IPS-11a (cell line): ENCODE measurements around the gene HSDL2.

ENCODE experiments used
- H3K4me3 ChIP-seq: one replicate; pipeline ENCODE4 v1.5.1; 2013; ENCODE audit warnings: low read depth, low read length, control low read depth

HSDL2 gene

DNA sequence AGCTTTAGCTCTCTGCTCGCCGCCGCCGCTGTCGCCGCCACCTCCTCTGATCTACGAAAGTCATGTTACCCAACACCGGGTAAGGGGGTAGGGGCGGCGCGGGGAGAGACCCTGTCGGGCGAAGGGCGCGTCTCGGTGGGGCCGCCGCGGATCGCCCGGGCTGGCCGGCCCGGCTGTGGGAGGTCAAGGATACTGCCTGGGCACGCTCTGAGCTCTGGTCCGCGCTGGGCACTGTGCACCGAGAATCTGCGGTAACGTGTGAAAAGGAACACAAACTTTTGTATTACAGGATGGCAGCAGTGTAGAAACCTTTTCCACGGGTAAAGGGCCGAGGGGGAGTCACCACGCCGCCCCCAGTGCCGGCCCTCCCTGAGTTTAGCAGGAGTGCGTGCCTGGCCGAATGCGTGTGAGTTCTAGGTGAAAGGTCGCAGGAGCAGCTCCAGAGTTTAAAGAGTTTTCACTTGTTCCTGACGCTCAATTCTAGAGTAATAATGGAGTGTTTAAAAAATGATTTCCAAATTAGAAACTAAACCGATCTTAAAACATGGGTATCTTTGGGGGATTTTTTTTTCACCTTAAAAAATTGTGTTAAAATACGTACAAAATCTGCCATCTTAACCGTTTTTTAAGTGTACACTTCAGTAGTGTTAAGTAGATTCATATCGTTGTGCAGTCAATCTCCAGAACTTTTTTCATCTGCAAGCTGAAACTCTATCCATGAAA, at the start of gene HSDL2:
Gene HSDL2, plus strand, starts transcription at position 7 of the 723 bp plus-strand sequence. Its CDS starts 56 bp downstream, at position 63.
- H3K4me3 ChIP-seq: peak within 1 kb of the TSS; percentile 87

DNA sequence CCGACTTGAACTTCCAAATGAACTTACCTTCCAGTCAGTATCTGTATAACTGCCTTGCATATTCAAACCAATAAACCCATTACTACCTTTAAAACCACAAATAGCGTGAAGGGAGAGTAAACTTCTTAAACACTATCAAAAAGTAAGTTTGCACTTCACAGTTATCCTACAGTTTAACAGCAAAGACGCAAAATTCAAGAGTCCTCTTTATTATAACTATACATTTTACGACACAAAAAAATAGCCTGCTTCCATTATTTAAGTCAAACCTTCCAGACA, 48.3 kb upstream of the HSDL2 start:
- H3K4me3 ChIP-seq: peak overlapping the region; percentile 82

DNA sequence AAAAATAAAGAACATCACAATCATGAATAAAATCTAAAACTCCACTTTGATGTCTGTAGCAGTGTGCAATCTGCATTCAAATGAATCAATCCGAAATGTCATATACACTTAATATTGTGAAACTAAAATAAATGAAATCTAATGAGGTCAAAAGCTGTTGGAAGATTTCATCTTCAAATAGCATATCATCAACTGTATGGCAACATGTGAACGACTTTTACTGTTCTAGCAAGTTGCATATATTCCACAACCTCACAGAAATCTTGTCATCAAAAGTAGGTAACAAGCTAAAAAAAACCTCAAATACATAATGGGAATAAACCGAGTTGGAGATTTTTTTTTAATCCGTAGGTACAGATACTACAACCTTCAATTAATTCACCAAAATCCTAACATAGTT, 47.7 kb upstream of the HSDL2 start:
- H3K4me3 ChIP-seq: peak overlapping the region; percentile 82

DNA sequence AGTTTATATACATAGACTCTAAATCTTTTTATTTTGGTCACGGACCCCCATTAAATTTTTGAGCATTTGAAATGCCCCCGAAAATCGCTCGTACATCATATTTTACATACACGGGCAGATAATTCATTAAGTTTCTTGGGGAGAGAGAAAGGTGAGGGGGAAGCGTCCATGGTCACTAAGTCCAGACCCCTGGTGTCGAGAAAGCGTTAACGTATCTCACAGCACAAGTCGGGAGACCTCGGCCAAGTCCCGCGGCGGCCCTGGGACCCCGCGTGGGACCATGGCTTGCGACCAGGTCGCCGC, 47.3 kb upstream of the HSDL2 start:
- H3K4me3 ChIP-seq: peak overlapping the region; percentile 82

DNA sequence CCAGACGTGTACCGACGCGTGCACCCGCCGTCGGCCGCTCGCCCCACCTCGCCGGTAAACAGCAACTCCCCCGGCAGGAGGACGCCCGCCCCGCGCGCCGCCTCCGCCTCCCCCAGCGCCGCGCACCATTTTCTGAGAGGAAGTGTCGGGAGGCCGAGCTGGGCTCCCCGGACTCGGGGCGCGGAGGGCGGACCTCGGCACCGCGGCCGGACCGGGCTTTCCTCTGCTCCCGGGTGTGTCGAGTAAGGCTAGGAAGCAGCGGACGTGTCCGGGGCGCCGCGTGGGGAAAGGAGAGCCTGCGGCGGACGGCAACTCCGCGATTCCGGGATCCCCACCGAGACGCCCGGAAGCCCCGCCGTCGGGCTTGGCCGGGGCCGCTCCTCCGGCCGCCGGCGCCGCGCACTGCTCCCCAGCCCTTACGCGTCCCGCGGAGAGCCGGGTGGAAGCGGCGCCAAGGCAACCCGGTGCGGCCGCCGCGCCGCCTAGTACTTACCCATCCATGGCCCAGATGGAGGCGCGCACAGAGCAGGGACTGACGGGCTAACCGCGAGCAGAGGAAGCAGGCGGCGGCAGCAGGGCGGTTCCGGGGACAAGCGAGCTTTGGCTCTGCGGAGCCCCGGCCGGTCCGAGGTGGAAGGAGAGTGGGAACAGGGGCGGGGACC, 46.8 kb upstream of the HSDL2 start, which contains the start of gene PTBP3:
Gene PTBP3, minus strand, starts transcription at position 643 of the 662 bp plus-strand sequence. CDS start 35,754 bp downstream, outside the sequence.
- peak within 1 kb of the TSS; percentile 82 for H3K4me3 ChIP-seq

DNA sequence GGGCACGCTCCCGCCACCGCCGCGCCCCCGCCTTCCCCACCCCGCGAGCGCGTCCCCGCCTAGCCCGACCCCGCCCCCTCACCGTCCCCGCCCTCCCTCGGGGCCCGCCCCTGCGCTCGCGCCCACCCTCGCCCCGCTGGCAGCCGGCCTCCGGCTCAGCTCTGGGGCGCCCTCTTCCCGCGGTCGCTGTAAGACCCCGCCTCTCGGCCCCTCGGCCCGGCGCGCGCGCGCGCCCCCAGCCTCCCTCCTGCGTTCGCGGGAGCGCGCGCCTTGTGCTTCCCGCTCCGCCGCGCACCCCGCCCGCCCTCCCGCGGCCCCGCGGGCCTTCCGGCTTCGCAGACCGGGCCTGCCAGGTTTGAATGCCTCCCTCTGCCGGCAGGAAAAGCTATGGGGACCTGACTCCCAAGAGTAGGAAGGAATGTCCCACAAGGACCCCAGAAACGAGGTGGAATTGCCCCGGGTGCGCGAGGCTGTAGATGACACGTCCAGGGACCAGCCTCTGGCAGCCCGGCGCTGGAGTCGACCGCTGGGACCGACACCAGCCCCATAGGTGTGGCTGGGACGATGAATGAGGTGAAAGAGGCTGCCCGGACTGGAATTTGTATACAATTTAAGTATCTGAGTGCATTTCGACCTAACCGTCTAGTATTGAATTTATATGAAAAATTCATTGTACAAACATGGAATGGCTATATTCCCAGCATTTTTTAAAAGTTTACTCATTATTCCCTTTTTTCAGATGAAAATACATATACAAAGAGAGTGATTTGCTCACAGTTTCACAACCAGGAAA, 46.1 kb upstream of the HSDL2 start:
- peak overlapping the region; percentile 82 for H3K4me3 ChIP-seq

DNA sequence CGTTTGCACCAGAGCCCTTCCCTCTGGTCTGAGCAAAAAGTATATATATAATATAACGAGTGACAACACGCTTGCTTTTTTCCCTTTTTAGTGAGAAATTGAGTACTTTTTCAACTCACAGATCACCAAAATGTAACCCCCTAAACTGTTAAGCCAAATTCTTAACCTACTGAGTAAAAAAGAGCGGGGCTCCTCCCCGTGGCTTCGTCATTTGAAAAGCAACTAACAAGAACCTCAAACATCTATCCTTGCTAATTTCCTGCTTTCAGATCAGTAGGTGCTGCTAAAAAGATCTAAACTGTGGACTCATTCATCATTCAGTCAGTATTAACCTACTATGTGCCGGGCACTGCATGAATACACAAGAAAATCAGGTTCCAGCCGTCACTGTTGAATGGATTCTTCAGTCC, 45.5 kb upstream of the HSDL2 start:
- H3K4me3 ChIP-seq: peak overlapping the region; percentile 47

DNA sequence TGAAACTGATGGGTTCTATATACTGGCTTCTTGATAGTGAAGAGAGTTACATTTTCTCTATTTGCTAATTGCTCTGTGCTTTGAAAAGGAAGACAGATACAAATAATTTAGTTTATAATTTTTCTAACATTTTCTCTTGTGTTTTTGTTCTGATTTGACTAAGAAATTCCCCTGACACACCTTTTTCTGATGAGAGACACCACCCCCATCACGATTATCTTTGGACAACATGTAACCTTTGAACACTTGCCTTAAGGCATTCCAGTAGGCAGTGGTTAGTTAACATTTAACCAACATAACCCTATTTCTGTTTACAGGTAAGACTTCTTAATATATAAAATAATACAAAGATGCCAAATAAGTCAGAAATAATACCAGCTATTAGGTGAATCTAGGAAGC, 42.4 kb upstream of the HSDL2 start:
- H3K4me3 ChIP-seq: no peak overlapping the region

DNA sequence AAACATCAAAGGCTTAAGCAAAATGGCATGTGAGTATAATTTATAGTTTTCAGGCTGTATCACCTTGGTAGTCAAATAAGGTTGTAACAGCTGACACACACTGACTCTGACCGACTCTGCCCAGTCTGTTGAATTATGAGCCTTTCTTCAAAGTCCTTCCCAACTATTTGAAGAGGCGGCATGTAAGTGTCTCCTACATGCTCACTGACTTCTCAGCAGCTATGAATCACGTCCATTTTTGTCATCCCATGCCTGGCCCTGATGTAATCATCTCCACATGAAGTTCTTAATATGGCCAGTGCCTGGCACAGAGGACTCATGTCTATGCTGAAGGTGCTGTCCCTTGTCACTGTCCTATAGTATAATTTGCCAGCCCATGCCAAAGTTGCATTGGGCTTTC, 41.3 kb upstream of the HSDL2 start:
- H3K4me3 ChIP-seq: no peak overlapping the region

DNA sequence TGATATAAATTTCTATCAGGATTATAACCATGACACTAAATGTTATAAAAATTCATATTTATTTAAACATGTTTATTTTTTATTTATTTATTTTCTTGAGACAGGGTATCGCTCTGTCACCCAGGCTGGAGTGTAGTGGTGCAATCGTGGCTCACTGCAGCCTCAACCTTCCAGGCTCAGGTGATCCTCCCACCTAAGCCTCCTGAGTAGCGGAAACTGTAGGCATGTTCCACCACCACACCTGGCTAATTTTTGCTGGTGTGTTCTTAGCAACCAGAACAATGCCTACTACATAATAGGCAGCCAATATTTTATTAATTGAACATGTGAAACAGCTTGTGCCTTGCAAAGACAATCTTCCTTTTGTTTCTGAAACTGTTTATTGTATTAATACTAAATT, 40.0 kb upstream of the HSDL2 start:
- H3K4me3 ChIP-seq: no peak overlapping the region

DNA sequence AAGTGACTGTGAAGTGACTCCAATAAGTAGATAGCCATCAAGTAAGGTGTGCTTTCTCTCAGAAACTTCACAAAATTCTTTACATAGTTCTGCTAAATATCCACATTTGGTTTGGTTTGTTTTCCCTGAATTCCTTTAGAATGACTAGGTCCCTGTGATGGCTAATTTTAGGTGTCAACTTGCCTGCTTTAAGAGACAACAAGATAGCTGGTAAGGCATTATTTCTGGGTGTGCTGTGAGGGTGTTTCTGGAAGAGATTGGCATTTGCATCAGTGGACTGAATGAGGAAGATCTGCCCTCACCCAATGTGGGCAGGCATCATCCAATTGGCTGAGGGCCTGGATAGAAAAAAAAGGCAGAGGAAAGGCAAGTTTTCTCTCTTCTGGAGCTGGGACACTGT, 38.2 kb upstream of the HSDL2 start:
- no peak overlapping the region for H3K4me3 ChIP-seq

DNA sequence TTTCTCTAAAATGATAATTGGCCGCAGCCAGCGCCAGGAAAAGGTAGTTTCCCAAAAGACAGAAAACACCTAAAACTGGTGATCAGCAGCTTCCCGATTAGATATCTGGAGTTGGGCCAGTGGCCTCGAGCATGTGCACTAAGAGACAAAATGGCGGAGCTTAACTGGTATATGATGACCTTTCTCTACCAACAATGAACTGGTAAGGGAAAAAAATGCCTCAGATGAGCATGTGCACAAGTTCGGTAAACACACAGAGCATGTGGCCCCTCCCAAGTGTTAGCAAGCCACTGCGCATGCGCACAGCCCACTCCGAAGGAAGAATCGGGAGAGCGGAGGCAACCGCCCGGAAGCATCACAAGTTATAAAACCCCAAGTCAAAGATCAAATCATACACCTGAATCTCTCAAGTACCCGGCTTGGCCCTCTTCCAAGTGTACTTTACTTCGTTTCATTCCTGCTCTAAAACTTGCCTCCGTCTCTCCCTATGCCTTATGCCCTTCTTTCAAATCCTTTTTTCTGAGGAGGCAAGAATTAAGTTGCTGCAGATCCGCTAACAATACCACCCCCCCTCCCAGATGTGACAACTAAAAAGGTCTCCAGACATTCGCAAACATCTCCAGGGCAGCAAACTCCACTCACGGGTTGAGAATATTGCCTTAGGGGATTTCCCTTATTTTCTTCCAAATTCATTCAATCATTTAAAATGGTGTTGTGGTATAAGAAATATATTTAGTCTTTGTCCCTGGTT, 31.5 kb upstream of the HSDL2 start:
- H3K4me3 ChIP-seq: no peak overlapping the region

DNA sequence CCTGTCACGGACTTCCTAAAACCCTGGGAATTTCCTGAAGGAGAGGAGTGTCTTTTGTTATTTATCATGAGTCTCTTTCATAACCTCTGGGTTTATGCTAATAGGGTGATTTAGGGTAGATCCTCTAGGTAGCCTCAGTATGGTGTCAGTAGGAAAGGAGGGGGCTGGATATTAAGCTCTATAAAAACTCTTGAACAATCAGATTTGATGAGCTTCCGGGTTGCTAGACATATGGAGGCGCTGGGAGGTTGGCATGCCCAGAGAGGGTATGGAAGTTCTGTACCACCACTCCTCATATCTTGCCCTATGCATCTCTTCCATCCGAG, 30.9 kb upstream of the HSDL2 start:
- H3K4me3 ChIP-seq: no peak overlapping the region

DNA sequence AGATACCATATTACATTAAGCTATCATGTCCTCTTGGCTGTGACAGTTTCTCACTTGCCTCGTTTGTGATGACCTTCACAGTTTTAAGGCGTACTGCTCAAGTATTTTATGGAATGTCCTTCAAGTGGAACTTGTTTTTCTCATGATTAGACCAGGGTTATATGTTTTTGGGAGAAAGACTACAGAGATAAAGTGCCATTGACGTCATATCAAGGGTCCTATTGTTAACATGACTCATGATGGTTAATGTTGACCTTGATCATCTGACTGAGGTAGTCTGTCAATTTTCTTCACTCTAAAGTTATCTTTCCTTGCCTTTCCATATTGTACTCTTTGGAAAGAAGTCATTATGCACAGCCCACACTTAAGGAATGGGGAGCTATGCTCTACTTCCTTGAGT, 28.7 kb upstream of the HSDL2 start:
- no peak overlapping the region for H3K4me3 ChIP-seq

DNA sequence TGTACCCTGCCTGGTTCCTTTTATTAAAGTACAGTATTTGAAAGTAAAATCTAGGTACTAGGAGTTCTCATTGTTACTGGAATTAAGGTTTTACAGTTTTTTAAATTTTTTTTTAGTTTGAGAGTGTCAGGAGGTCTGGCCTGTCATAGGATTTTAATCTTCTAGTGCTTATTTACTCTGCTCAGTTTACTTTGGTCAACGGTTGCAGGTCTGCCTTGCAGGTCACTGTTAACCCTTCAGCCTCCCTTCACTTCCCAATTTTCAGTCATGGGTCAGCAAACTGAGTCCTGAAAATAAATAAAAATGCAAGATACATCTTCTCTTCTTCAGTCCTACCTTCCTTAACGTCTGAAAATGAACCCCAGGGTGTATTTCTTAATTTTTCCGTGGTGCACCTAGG, 27.7 kb upstream of the HSDL2 start:
- no peak overlapping the region for H3K4me3 ChIP-seq

DNA sequence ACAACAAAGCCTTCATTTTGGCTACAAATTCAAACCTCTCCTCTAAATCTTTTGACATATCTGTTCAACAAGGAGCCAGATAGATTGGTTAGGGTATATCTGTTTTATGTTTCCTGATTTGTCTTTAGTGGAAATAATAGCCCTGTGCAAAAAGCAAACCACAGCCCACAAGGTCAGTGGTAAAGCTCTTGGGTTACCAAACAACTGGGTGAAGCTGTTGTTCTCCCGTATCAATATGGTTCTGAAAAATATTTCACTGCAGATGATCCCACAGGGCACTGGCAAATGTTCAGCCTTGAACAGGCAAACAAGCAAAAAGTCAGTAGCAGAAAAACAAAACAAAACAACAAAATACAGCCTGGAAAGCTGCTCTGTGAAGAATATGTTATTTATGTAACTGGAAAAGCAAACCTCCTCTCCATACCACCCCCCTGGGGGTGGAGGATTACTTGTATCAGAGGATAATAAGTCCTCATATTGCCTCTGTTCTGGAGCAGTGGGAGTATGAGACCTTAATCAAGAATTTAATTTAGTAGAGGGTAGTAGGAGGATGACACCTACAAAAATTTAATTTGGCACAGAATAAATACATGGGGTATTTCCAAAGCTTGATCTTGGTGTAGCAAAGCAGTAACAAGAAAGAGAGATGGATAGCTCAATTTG, 25.7 kb upstream of the HSDL2 start:
- H3K4me3 ChIP-seq: no peak overlapping the region

DNA sequence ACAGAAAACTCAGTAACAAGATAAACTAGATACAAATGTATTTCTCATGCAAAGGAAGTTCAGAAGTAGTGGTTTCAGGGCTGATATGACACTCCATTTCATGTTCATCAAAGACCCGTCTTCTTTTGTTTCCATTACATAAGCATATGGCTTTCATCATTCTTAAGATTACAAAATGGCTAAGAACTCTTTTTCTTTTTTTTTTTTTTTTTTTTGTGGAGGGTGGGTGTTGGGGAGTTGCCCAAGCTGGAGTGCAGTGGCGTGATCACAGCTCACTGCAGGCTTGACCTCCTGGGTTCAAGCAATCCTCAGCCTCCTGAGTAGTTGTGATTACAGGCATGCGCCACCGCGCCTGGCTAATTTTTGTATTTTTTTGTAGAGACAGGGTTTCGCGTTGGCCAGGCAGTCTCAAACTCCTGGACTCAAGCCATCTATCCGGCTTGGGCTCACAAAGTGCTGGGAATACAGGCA, 24.4 kb upstream of the HSDL2 start:
- no peak overlapping the region for H3K4me3 ChIP-seq

DNA sequence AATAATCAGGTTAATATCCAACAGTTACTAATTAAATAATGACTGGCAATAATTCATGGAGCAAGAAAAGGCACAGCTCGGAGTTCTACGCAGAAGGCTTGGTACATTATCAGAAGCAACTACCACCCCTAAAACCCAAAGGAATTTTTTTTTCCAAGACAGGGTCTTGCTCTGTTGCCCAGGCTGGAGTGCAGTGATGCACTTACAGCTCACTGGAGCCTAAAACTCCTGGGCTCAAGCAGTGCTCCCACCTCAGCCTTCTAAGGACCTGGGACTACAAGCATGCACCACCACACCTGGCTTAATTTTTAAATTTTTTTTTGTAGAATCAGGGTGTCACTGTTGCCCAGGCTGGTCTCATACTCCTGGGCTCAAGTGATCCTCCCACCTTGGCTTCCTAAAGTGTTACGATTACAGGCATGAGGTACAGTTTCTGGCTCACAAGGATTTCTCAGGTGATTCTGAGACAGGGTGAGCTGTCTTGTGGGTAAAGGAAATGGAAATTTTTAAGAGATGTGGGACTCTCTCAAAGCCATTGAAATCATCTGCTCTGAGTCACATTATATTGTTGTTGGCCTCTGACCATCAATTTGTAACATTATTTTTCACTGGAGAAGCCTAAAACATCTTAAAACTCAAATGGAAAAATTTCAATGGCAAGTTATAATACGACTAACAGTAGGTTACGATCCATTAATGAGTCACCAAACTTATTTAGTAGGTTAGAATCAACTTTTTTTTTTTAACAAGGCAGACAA, 19.7 kb upstream of the HSDL2 start:
- H3K4me3 ChIP-seq: no peak overlapping the region

DNA sequence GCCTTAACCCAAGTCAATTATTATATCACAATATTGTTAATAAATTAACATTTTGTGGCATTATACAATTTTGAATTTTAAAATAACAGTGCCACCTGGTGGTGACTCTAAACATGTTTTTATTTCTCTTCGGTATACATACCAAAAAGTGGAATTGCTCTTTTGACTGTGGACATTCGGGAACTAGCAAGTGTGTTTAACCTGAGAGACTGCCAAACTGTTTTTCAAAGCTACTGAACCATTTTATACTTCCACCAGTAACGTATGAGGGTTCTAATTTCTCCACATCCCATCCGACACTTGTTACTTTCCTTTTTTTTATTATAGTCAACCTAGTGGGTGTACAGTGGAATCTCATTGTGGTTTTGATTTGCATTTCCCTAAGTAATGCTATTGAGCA, 18.3 kb upstream of the HSDL2 start:
- no peak overlapping the region for H3K4me3 ChIP-seq

DNA sequence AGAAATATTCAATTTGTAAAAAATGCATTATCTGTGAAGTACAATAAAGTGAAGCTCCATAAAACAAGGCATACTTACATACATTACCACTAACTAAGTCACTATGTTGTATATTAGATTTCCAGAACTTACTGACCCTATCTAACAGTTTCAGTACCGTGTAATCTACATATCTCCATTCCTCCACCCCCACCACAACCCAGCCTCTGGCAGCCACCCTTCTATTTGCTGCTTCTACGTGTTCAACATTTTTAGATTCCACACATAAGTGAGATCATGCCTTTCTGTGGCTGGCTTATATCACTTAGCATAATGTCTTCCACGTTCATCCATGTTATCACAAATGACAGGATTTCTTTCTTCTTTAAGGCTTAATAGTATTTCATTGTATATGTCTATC, 15.1 kb upstream of the HSDL2 start:
- no peak overlapping the region for H3K4me3 ChIP-seq
